Neural crest cell (in vitro differentiated cells): Measurements from ENCODE around the gene GPI. TPM values are rescaled to one million over a fixed set of nuclear protein-coding genes. Genes with fewer than 3 reads are reported as not detected.
"Not testable (repeated sequence)": the region's sequence is repeated elsewhere in the genome, so short reads cannot be mapped to it uniquely, and the experiment has no call there.

ENCODE experiments used
- DNase-seq: peaks from one replicate; pipeline ENCODE4 v3.0.0; 2021; ENCODE audit warnings: low read depth, mixed read lengths, low spot score
- H3K27ac Mint-ChIP-seq: one replicate; pipeline ENCODE4 v1.8.0; 2021; ENCODE audit warnings: mild to moderate bottlenecking, mixed read lengths; ENCODE audit not compliant: unreplicated experiment
- H3K27me3 Mint-ChIP-seq: 2 replicates; pipeline ENCODE4 v1.8.0; 2021; ENCODE audit warnings: low read depth, mild to moderate bottlenecking, mixed read lengths
- H3K36me3 Mint-ChIP-seq: 2 replicates; pipeline ENCODE4 v1.8.0; 2021; ENCODE audit warnings: low read depth, mild to moderate bottlenecking, mixed read lengths
- H3K4me1 Mint-ChIP-seq: 2 replicates; pipeline ENCODE4 v1.8.0; 2021; ENCODE audit warnings: mixed read lengths
- H3K4me3 Mint-ChIP-seq: one replicate; pipeline ENCODE4 v1.8.0; 2021; ENCODE audit warnings: mild to moderate bottlenecking, mixed read lengths
- H3K9me3 Mint-ChIP-seq: 2 replicates; pipeline ENCODE4 v1.8.0; 2021; ENCODE audit warnings: mixed read lengths
- CTCF ChIP-seq: fragments of 200-600 bp; sonication (generic); conservative IDR thresholded peaks from 2 replicates; pipeline ENCODE4 v1.5.0; 2021; ENCODE audit warnings: antibody characterized with exemption, mild to moderate bottlenecking
- total RNA-seq: library from RNA; stranded (reverse); gene quantifications from 2 replicates; pipeline ENCODE4 v1.2.1, GENCODE V29; 2021

Gene GPI
- total RNA-seq, 1 donor from 2014 or later, result 227 TPM

GRCh38 chr19:34368338-34368737 lies 3.3 kb downstream of the GPI start:
- no peak for DNase-seq
- no peak for TF ChIP-seq CTCF
- Mint-ChIP-seq H3K27me3 (peaks cover 4% of the 10 kb centered on the region), H3K4me3 (peak overlapping the region; percentile 75), H3K36me3 (peaks cover 2% of the 10 kb centered on the region), H3K27ac (no peak overlapping the region), H3K9me3 (no peaks in the 10 kb centered on the region), H3K4me1 (peaks cover 18% of the 10 kb centered on the region)

GRCh38 chr19:34369166-34369565 lies 4.2 kb downstream of the GPI start:
- peaks cover 18% of the 10 kb centered on the region for H3K4me1 Mint-ChIP-seq
- H3K27ac Mint-ChIP-seq, H3K27me3 Mint-ChIP-seq, H3K9me3 Mint-ChIP-seq, H3K36me3 Mint-ChIP-seq, DNase-seq, H3K4me3 Mint-ChIP-seq: not testable (repeated sequence)

GRCh38 chr19:34370117-34370516 lies 5.1 kb downstream of the GPI start:
- Mint-ChIP-seq H3K9me3 (no peaks in the 10 kb centered on the region), H3K27ac (no peak overlapping the region), H3K4me3 (no peak overlapping the region), H3K36me3 (peaks cover 8% of the 10 kb centered on the region), H3K4me1 (peaks cover 13% of the 10 kb centered on the region), H3K27me3 (no peaks in the 10 kb centered on the region)
- no peak for TF ChIP-seq CTCF
- DNase-seq, result no peak

GRCh38 chr19:34370983-34371382 lies 6.0 kb downstream of the GPI start:
- no peaks in the 10 kb centered on the region for H3K27me3 Mint-ChIP-seq
- H3K4me1 Mint-ChIP-seq, result peaks cover 7% of the 10 kb centered on the region
- peaks cover 8% of the 10 kb centered on the region for H3K36me3 Mint-ChIP-seq
- no peak for DNase-seq
- H3K9me3 Mint-ChIP-seq, result no peaks in the 10 kb centered on the region
- no peak for TF ChIP-seq CTCF
- no peak overlapping the region for H3K27ac Mint-ChIP-seq
- no peak overlapping the region for H3K4me3 Mint-ChIP-seq

- Mint-ChIP-seq H3K9me3 (no peaks in the 10 kb centered on the region), H3K27me3 (no peaks in the 10 kb centered on the region), H3K27ac (no peak overlapping the region), H3K36me3 (peaks cover 5% of the 10 kb centered on the region), H3K4me3 (no peak overlapping the region), H3K4me1 (no peaks in the 10 kb centered on the region)
- no peak for TF ChIP-seq CTCF
- DNase-seq, result no peak
These were observed 8.7 kb downstream of the GPI start for GRCh38 chr19:34373601-34374288.

- peak overlapping the region; percentile 59 for H3K27ac Mint-ChIP-seq
- no peaks in the 10 kb centered on the region for H3K27me3 Mint-ChIP-seq
- no peak for TF ChIP-seq CTCF
- no peaks in the 10 kb centered on the region for H3K4me1 Mint-ChIP-seq
- no peak overlapping the region for H3K4me3 Mint-ChIP-seq
- peaks cover 5% of the 10 kb centered on the region for H3K36me3 Mint-ChIP-seq
- no peak for DNase-seq
- no peaks in the 10 kb centered on the region for H3K9me3 Mint-ChIP-seq
These were observed 10.6 kb downstream of the GPI start for GRCh38 chr19:34375598-34375997.
